DMS 273 (cell line): Measurements from ENCODE around the gene PLIN3.
"Not testable (repeated sequence)": the region's sequence is repeated elsewhere in the genome, so short reads cannot be mapped to it uniquely, and the experiment has no call there.

Experiments
- DNase-seq: peaks from one replicate; lab custom pipeline; 2025; ENCODE audit not compliant: unreplicated experiment; lab: John Stamatoyannopoulos, UW

Gene PLIN3

DNA sequence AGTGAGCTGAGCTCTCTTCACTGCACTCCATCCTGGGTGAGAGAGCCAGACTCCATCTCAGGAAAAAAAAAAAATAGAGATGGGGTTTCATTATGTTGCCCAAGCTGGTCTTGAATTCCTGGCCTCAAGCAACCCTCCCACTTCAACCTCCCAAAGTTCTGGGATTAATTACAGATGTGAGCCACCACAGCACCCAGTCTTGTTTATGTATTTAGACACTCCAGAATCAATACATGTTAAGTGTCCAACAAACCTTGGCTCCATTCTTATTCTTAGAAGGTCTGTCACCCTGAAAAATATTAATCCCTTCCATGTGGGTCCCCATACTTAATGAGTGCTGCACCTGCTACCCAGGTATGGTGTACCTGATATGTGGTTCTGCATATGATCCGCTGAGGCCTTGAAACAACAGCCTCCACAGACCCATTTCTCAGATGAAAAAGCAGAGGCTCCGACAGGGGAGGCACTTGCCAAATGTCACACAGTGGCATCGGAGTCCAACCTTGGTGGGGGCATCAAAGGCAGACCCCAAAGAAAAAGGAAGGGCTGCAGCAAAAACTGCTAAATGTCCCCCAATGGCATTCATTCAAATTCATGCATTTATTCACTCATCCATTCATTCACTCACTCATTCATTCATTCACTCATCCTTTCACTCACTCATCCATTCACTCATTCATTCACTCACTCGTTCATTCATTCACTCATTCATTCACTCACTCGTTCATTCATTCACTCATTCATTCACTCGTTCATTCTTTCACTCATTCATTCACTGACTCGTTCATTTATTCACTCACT is 52.6 kb downstream of the PLIN3 start:
- DNase-seq: peak; percentile 35

DNA sequence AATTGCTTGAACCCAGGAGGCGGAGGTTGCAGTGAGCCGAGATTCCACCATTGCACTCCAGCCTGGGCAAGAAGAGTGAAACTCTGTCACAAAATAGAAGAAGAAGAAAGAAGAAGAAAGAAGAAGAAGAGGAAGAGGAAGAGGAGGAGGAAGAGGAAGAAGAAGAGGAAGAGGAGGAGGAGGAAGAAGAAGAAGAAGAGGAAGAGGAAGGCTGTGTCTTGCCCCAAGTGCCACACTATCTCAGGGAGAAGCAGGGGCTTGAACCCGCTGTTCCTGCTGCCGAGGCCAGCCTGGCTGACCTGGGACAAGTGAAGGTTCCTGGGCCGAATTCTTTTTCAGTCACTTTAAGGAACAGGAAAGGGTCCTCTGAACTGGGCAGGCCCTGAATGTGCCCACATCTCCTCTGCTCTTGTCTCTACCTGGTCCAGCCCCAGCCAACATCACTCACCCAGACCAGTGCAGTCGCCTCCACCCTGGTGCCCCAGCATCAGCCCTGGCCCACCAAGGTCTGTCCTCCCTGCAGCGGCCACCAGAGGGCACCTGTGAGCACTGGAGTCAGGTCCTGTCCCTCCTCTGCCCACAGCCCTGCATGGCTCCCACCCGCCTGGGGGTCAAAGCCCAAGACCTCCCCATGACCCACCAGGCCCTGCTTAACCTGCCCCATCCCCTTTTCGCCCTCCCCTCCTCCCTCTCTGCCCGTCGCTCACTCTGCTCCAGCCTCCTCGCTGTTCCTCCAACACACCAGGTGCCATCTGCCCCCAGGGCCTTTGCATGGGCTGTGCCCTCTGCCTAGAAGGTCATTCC is 55.9 kb downstream of the PLIN3 start:
- DNase-seq: peak; percentile 85

DNA sequence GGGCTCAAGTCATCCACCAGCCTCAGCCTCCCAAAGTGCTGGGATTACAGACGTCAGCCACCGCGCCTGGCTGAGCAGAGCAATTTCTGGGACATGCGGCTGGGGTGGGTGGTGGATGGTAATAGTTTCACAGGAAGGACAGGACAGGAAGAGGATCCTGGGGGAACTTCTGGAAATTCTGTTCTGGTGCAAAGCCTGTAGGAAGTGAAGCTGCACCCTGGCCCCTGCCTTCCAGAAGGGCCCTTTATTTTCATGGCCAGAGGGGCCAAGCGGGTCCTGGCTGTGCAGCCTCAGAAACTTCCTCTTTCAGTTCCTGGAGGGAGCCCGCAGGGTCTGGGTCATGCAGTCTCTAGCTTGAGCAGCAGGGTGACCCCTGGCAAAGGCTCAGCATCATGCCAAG is 60.3 kb downstream of the PLIN3 start:
- DNase-seq: no peak

DNA sequence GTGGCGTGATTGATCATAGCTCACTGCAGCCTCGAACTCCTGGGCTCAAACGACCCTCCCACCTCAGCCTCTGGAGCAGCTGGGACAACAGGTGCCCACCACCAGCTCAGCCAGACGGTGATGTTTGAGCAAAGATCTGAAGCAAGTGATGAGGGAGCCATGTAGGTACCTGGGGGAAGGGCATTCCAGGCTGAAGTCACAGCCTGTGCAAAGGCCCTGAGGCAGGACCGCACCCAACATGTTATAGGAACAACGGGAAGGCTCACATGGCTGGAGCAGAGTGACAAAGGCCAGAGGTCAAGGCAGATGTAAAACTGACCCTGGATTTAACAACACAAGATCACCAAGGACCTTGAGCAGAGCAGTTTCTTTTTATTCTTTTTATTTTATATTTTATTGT is 61.1 kb downstream of the PLIN3 start:
- no peak for DNase-seq

DNA sequence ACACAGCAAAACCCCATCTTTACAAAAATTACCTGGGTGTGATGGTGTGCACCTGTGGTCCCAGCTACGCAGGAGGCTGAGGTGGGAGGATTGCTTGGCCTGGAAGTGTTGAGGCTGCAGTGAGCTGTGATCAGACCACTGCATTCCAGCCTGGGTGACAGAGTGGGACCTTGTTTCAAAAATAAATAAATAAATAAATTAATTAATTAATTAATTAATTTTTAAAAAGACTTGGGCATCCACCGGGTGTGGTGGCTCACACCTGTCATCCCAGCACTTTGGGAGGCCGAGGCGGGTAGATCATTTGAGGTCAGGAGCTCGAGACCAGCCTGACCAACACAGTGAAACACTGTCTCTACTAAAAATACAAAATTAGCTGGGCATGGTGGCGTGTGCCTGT is 62.3 kb downstream of the PLIN3 start:
- DNase-seq: not testable (repeated sequence)

DNA sequence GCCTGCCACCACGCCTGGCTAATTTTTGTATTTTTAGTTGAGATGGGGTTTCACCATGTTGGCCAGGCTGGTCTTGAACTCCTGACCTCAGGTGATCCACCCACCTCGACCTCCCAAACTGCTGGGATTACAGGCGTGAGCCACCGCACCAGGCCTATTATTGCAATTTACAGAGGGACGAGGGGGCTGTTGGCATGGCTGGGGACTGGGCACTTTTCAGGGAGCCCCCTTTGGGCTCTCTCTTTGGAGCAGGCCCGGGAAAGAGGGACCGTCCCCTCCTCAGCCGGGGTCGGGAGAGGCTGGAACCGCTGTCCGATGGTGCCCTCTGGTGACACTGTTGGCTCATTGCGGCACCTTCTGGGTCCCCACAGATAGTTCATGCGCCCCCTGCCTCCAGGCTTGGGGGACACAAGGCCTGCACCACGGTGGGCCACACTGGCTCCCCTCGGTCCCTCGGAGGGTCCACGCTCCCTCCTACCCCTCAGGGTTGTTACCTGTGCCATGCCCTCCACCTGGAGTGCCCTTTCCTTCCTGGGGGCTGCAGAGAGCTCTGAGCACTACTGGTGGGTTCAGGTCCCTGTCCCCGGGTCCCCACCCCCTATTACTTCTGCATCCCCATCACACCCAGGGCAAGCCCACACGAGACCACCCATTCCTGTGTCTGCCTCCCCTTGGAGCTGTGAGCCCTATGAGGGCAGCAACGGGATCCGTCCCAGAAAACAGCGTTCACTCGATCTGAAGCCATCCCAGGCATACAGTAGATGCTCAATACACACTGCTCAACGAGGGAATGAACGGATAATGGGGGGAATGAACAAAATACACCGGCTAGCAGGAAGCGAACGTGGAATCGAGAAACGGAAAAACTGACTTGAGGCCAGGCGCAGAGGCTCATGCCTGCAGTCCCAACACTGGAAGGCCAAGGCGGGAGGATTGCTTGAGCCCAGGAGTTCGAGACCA is 63.5 kb downstream of the PLIN3 start:
- DNase-seq: peak; percentile 88

DNA sequence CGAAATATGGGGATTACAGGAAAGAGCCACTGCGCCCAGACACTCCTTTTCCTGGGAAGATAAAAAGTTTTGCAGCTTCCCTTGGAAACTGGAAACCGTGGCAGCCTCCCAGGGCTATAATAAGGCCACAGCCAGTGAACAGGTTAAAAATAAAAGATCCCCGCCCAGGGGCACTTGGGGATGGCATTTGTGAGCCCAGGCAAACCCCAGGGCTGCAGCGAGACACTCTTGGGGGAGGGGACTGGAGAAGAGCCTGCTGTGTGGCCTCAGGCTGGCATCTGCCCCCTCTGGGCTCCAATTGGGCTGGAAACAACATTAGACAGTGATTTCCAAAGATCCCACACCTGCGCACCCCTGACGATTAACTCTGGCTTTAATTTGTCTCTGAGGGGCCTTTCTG is 64.8 kb downstream of the PLIN3 start:
- DNase-seq: no peak

DNA sequence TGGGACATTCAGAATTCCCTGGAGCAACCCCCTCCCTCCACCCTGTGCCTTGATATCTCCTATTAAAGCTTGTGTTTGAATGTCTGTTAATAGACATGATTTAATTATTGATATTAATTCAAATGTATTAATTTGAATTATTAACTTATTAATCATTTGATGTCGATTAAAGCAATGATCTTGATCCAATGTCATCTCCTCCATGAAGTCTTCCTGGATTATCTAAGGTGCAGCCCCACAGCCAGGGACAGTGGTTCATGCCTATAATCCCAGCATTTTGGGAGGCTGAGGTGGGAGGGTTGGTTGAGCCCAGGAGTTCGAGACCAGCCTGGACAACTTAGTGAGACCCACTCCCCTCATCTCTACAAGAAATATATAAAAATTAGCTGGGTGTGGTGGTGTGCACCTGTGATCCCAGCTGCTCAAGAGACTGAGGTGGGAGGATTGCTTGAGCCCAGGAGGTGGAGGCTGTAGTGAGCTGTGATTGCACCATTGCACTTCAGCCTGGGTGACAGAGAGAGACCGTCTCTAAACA is 66.3 kb downstream of the PLIN3 start:
- no peak for DNase-seq

DNA sequence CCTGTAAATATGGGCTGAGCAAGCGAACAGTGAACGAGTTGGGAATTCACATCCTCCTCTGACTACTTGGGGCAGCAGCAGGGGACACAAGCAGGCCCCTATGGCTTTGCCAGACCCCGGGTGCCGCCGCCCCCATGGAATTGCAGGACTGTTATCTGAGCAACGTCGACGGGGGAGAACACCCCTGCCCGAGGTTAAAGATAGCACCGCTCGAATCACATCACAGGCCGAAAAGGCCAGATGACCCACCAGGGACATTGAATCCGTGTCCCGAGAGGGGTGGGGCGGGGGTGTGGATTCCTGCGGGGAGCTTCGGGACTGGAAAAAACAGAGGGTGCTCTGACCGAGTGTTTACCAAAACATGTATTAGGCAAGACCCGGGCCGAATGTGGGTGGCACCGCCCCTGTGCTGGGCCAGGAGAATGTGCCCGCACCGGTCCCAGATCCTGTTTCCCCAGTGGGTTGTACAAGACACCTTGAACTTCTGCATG is 66.8 kb downstream of the PLIN3 start:
- DNase-seq: no peak

DNA sequence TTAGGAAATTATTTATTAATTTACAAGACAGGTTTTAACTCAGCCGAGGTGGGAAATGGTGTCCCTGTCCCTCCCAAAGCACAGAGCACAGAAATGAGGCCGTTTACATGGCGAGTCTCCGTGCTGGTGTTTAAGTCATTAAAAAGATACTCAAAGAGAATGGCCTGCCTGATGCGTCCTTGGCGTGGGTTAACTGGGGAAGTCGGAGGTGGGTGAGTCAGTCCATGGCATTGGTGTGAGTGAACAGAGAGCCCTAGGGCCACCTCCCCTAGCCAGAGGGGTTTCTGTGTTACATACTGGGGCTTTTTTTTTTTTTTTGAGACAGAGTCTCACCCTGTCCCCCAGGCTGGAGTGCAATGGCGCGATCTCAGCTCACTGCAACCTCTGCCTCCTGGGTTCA is 72.1 kb downstream of the PLIN3 start:
- no peak for DNase-seq

DNA sequence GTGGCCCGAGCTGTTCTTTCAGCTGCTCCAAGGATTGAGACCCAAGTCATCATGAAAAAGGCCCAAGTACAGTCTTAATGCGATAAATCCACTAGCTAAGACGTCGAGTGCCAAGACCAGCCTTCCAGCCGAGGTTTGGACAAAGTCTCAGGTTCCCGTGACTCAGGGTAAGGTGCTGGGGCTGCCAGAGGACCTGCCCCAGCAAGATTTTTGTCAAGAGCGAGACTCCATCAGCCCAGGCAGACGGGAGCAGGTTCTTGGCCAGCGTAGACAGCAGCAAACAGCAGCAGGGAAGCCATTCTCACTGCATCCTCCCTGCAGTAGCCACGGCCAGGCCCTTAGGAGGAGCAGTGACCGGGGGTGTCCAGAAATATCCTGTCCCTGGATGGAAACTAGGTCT is 72.5 kb downstream of the PLIN3 start:
- no peak for DNase-seq

DNA sequence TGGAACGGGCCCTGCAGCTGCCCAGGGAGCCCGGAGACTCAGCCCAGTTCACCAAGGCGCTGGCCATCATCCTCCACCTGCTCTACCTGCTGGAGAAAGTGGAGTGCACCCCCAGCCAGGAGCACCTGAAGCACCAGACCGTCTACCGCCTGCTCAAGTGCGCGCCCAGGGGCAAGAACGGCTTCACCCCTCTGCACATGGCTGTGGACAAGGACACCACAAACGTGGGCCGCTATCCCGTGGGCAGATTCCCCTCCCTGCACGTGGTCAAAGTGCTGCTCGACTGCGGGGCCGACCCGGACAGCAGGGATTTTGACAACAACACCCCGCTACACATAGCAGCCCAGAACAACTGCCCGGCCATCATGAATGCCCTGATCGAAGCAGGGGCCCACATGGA is 74.2 kb downstream of the PLIN3 start:
- DNase-seq: not testable (repeated sequence)

DNA sequence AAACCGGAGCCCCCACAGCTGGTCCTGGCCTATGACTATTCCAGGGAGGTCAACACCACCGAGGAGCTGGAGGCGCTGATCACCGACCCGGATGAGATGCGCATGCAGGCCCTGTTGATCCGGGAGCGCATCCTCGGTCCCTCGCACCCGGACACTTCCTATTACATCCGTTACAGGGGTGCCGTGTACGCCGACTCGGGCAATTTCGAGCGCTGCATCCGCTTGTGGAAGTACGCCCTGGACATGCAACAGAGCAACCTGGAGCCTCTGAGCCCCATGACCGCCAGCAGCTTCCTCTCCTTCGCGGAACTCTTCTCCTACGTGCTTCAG is 74.6 kb downstream of the PLIN3 start:
- DNase-seq: not testable (repeated sequence)

DNA sequence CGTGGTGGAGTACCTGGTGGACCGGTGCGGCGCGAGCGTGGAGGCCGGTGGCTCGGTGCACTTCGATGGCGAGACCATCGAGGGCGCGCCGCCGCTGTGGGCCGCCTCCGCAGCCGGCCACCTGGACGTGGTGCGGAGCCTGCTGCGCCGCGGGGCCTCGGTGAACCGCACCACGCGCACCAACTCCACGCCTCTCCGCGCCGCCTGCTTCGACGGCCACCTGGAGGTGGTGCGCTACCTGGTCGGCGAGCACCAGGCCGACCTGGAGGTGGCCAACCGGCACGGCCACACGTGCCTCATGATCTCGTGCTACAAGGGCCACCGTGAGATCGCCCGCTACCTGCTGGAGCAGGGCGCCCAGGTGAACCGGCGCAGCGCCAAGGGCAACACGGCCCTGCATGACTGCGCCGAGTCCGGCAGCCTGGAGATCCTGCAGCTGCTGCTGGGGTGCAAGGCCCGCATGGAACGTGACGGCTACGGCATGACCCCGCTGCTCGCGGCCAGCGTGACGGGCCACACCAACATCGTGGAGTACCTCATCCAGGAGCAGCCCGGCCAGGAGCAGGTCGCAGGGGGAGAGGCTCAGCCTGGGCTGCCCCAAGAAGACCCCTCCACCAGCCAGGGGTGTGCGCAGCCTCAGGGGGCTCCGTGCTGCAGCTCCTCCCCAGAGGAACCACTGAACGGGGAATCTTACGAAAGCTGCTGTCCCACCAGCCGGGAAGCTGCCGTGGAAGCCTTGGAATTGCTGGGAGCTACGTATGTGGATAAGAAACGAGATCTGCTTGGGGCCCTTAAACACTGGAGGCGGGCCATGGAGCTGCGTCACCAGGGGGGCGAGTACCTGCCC is 75.2 kb downstream of the PLIN3 start:
- not testable (repeated sequence) for DNase-seq

DNA sequence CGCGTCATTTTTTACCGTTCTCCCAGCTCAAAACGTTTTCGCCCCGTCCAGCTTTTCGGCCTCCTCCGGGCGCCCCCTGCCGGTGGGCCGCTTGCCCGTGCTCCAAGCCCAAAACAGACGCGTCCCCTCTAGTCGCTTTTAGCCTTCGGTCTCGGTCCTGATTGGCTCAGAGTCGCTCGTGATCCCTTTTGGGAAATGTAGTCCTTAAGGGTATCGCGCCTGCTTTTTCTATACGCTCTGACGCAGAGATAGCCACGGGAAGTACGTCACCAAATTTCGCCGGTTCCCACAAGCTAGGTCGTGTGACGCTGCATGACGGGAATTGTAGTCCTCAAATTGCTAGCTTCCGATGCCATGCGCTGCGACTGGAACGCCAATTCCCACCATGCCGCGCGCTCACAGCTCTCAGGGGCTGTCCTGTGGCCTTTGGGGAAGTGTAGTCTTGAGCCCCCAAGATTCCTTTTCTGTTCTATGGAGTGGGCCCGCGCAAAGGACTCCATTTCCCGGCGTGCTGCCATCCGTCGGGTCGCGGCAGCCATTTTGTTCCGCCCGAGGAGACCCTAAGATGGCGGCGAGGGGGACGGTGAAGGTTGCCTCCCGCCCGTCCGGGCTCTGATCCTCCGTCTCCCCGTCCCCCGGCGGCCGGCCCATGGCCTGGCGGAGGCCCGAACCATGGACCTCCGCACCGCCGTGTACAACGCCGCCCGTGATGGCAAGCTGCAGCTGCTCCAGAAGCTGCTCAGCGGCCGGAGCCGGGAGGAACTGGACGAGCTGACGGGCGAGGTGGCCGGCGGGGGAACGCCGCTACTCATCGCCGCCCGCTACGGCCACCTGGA is 76.1 kb downstream of the PLIN3 start, which contains the start of gene FEM1A:
FEM1A (plus strand) TSS at position 552 of the 836 bp plus-strand sequence; CDS start at position 673, 121 bp downstream.
- DNase-seq: peak; percentile 100
